Measurements from ENCODE around the gene GYS1. TPM values are rescaled to one million over a fixed set of nuclear protein-coding genes. Genes with fewer than 3 reads are reported as not detected.

Gene GYS1
- total and polyA plus RNA-seq, 2 of the 8 experiments (the other 6 are each of a cell fraction or from before 2014, with no cell fraction given): 30.0 to 38.7 TPM

- TF ChIP-seq, protein P1, sequence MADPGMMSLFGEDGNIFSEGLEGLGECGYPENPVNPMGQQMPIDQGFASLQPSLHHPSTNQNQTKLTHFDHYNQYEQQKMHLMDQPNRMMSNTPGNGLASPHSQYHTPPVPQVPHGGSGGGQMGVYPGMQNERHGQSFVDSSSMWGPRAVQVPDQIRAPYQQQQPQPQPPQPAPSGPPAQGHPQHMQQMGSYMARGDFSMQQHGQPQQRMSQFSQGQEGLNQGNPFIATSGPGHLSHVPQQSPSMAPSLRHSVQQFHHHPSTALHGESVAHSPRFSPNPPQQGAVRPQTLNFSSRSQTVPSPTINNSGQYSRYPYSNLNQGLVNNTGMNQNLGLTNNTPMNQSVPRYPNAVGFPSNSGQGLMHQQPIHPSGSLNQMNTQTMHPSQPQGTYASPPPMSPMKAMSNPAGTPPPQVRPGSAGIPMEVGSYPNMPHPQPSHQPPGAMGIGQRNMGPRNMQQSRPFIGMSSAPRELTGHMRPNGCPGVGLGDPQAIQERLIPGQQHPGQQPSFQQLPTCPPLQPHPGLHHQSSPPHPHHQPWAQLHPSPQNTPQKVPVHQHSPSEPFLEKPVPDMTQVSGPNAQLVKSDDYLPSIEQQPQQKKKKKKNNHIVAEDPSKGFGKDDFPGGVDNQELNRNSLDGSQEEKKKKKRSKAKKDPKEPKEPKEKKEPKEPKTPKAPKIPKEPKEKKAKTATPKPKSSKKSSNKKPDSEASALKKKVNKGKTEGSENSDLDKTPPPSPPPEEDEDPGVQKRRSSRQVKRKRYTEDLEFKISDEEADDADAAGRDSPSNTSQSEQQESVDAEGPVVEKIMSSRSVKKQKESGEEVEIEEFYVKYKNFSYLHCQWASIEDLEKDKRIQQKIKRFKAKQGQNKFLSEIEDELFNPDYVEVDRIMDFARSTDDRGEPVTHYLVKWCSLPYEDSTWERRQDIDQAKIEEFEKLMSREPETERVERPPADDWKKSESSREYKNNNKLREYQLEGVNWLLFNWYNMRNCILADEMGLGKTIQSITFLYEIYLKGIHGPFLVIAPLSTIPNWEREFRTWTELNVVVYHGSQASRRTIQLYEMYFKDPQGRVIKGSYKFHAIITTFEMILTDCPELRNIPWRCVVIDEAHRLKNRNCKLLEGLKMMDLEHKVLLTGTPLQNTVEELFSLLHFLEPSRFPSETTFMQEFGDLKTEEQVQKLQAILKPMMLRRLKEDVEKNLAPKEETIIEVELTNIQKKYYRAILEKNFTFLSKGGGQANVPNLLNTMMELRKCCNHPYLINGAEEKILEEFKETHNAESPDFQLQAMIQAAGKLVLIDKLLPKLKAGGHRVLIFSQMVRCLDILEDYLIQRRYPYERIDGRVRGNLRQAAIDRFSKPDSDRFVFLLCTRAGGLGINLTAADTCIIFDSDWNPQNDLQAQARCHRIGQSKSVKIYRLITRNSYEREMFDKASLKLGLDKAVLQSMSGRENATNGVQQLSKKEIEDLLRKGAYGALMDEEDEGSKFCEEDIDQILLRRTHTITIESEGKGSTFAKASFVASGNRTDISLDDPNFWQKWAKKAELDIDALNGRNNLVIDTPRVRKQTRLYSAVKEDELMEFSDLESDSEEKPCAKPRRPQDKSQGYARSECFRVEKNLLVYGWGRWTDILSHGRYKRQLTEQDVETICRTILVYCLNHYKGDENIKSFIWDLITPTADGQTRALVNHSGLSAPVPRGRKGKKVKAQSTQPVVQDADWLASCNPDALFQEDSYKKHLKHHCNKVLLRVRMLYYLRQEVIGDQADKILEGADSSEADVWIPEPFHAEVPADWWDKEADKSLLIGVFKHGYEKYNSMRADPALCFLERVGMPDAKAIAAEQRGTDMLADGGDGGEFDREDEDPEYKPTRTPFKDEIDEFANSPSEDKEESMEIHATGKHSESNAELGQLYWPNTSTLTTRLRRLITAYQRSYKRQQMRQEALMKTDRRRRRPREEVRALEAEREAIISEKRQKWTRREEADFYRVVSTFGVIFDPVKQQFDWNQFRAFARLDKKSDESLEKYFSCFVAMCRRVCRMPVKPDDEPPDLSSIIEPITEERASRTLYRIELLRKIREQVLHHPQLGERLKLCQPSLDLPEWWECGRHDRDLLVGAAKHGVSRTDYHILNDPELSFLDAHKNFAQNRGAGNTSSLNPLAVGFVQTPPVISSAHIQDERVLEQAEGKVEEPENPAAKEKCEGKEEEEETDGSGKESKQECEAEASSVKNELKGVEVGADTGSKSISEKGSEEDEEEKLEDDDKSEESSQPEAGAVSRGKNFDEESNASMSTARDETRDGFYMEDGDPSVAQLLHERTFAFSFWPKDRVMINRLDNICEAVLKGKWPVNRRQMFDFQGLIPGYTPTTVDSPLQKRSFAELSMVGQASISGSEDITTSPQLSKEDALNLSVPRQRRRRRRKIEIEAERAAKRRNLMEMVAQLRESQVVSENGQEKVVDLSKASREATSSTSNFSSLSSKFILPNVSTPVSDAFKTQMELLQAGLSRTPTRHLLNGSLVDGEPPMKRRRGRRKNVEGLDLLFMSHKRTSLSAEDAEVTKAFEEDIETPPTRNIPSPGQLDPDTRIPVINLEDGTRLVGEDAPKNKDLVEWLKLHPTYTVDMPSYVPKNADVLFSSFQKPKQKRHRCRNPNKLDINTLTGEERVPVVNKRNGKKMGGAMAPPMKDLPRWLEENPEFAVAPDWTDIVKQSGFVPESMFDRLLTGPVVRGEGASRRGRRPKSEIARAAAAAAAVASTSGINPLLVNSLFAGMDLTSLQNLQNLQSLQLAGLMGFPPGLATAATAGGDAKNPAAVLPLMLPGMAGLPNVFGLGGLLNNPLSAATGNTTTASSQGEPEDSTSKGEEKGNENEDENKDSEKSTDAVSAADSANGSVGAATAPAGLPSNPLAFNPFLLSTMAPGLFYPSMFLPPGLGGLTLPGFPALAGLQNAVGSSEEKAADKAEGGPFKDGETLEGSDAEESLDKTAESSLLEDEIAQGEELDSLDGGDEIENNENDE (IDR thresholded peaks at IDR 0.05; ENCODE audit: insufficient replicate concordance, low read length): no peak
- no peak for TF ChIP-seq SP4 (IDR thresholded peaks at IDR 0.05; ENCODE audit: low read length)
- TF ChIP-seq BRCA1 (IDR thresholded peaks at IDR 0.05; ENCODE audit: low read depth, low read length): no peak
- TF ChIP-seq KDM5A (IDR thresholded peaks at IDR 0.05; ENCODE audit: low read length): no peak
Measured at GRCh38 chr19:48989701-48990291, 3.3 kb downstream of the GYS1 start (continued).

Measured in H1 (cell line).